Neural progenitor cell (in vitro differentiated cells): ENCODE results near the gene ZNF253.

ENCODE experiments used
- EZH2 ChIP-seq: fragments of 200-600 bp; sonication (generic); IDR thresholded peaks from 2 replicates; pipeline ENCODE4 v1.6.1; 2017; ENCODE audit warnings: antibody characterized with exemption, mild to moderate bottlenecking, moderate library complexity
- EZH2phosphoT487 ChIP-seq: fragments of 200-600 bp; sonication (generic); IDR thresholded peaks from 2 replicates; pipeline ENCODE4 v1.6.1; 2017; ENCODE audit warnings: antibody characterized with exemption
- TF ChIP-seq, protein P1 (sequence below): fragments of 200-600 bp; sonication (generic); IDR thresholded peaks from 2 replicates; pipeline ENCODE4 v1.5.1; 2017; ENCODE audit warnings: antibody characterized with exemption, mild to moderate bottlenecking

DNA sequence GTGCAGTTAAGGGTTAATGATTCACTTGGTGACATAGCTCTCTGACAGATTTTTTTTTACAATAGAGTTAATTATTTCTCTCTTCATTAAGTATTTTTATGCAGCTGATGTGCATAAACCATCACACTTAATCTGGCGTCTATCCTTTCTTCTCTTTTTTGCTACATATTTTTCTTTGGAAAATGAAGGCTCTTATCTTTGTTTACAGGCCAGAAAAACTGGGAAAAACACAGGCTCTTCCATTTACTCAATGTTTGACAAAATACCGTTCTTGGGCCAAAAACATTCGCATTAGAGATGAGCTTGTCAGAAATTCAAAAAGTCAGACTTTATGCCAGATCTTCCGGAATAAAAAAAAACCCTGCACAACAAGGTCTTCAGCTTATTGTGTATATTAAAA is 12.0 kb downstream of the ZNF253 start:
- TF ChIP-seq, protein P1, sequence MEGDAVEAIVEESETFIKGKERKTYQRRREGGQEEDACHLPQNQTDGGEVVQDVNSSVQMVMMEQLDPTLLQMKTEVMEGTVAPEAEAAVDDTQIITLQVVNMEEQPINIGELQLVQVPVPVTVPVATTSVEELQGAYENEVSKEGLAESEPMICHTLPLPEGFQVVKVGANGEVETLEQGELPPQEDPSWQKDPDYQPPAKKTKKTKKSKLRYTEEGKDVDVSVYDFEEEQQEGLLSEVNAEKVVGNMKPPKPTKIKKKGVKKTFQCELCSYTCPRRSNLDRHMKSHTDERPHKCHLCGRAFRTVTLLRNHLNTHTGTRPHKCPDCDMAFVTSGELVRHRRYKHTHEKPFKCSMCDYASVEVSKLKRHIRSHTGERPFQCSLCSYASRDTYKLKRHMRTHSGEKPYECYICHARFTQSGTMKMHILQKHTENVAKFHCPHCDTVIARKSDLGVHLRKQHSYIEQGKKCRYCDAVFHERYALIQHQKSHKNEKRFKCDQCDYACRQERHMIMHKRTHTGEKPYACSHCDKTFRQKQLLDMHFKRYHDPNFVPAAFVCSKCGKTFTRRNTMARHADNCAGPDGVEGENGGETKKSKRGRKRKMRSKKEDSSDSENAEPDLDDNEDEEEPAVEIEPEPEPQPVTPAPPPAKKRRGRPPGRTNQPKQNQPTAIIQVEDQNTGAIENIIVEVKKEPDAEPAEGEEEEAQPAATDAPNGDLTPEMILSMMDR = no peak
- TF ChIP-seq EZH2 = no peak
- TF ChIP-seq EZH2phosphoT487 = no peak
